MCF 10A (cell line): ENCODE data around the gene AMZ1. TPM values are rescaled to one million over a fixed set of nuclear protein-coding genes. Genes with fewer than 3 reads are reported as not detected.

Experiments
- BruUV-seq: library from RNA; stranded (reverse); fragments of 400-500 nt; replicated peaks from 2 replicates; lab custom pipeline; 2021; lab: Mats Ljungman, UMichigan
- CTCF ChIA-PET: fragments of 300-600 bp; sonication (Branson Sonifier 250); formaldehyde crosslinking; extraction: SDS; loops from one replicate; lab custom pipeline; 2021; ENCODE audit warnings: antibody characterized with exemption, inconsistent platforms; lab: Yijun Ruan, JAX
- POLR2A ChIA-PET: fragments of 300-600, 350-650 bp; sonication (Branson Sonifier 250); formaldehyde crosslinking; extraction: SDS; loops from one replicate; lab custom pipeline; 2020; ENCODE audit warnings: antibody characterized with exemption, inconsistent platforms; lab: Yijun Ruan, JAX
- DNase-seq: peaks from one replicate; pipeline ENCODE4 v3.0.0-alpha.2; 2018; ENCODE audit not compliant: unreplicated experiment
- H3K27ac Mint-ChIP-seq: one replicate; pipeline ENCODE4 v1.8.0; 2022; ENCODE audit warnings: mild to moderate bottlenecking, low read depth, mixed read lengths; ENCODE audit not compliant: unreplicated experiment
- H3K27me3 Mint-ChIP-seq: one replicate; pipeline ENCODE4 v1.8.0; 2022; ENCODE audit warnings: mixed read lengths; ENCODE audit not compliant: insufficient read depth, unreplicated experiment
- H3K36me3 Mint-ChIP-seq: one replicate; pipeline ENCODE4 v1.8.0; 2022; ENCODE audit warnings: mild to moderate bottlenecking, moderate library complexity, mixed read lengths; ENCODE audit not compliant: insufficient read depth, unreplicated experiment
- H3K4me1 Mint-ChIP-seq: one replicate; pipeline ENCODE4 v1.8.0; 2022; ENCODE audit warnings: mixed read lengths; ENCODE audit not compliant: insufficient read depth, unreplicated experiment
- H3K4me3 Mint-ChIP-seq: one replicate; pipeline ENCODE4 v1.8.0; 2022; ENCODE audit warnings: mild to moderate bottlenecking, moderate library complexity, mixed read lengths; ENCODE audit not compliant: unreplicated experiment
- H3K9me3 Mint-ChIP-seq: one replicate; pipeline ENCODE4 v1.8.0; 2022; ENCODE audit warnings: mixed read lengths; ENCODE audit not compliant: unreplicated experiment
- CTCF ChIP-seq: fragments of 200-600 bp; IDR thresholded peaks from one replicate; pipeline ENCODE4 v1.8.0; 2022; ENCODE audit warnings: antibody characterized with exemption, mild to moderate bottlenecking; ENCODE audit not compliant: unreplicated experiment
- intact Hi-C: fragments of 100-400 bp; cut with micrococcal nuclease; formaldehyde crosslinking; loops from 2 replicates; pipeline ENCODE4 v1.14.1; 2022
- total RNA-seq: library from RNA; stranded (reverse); gene quantifications from 2 replicates; pipeline ENCODE4 v1.2.3, GENCODE V29; 2022

The AMZ1 gene
- total RNA-seq, 1 experiment from 2014 or later: not detected

GRCh38 chr7:2657920-2658671, 29.9 kb upstream of the AMZ1 start:
- no peak for TF ChIP-seq CTCF
- ChIA-PET CTCF (interaction anchor here (0.5 to 0.8 kb wide), 2 partner anchors 22 to 174 kb away, joined by 3 to 4 read pairs; no protein-coding TSS in a partner anchor), POLR2A (no interaction called here)
- no TSS peak for BruUV-seq
- Mint-ChIP-seq H3K27ac (no peak overlapping the region), H3K36me3 (peaks cover 5% of the 10 kb centered on the region), H3K4me1 (no peaks in the 10 kb centered on the region), H3K4me3 (no peak overlapping the region), H3K27me3 (no peaks in the 10 kb centered on the region), H3K9me3 (no peaks in the 10 kb centered on the region)
- no peak for DNase-seq
- intact Hi-C loops: no loop called here

- H3K36me3 Mint-ChIP-seq: peaks cover 5% of the 10 kb centered on the region
- DNase-seq: no peak
- H3K27me3 Mint-ChIP-seq: no peaks in the 10 kb centered on the region
- no peak for TF ChIP-seq CTCF
- no peaks in the 10 kb centered on the region for H3K9me3 Mint-ChIP-seq
- POLR2A ChIA-PET: interaction anchor here (0.7 kb wide), 1 partner anchor 37 kb away, joined by 4 read pairs; no protein-coding TSS in a partner anchor
- intact Hi-C loops: no loop called here
- no peak overlapping the region for H3K27ac Mint-ChIP-seq
- no peak overlapping the region for H3K4me3 Mint-ChIP-seq
- CTCF ChIA-PET: interaction anchor here (0.7 to 1.1 kb wide), 2 partner anchors 12 to 190 kb away, joined by 3 read pairs; no protein-coding TSS in a partner anchor
- H3K4me1 Mint-ChIP-seq: no peaks in the 10 kb centered on the region
- no TSS peak for BruUV-seq
Observed at GRCh38 chr7:2658941-2659340, 29.1 kb upstream of the AMZ1 start.

- no peak for TF ChIP-seq CTCF
- H3K4me1 Mint-ChIP-seq: no peaks in the 10 kb centered on the region
- H3K27me3 Mint-ChIP-seq: no peaks in the 10 kb centered on the region
- ChIA-PET POLR2A (no interaction called here), CTCF (interaction anchor here (0.7 to 1.1 kb wide), 2 partner anchors 11 to 308 kb away, joined by 3 read pairs; no protein-coding TSS in a partner anchor)
- no TSS peak for BruUV-seq
- intact Hi-C loops: no loop called here
- DNase-seq: no peak
- no peaks in the 10 kb centered on the region for H3K9me3 Mint-ChIP-seq
- no peak overlapping the region for H3K4me3 Mint-ChIP-seq
- H3K27ac Mint-ChIP-seq: no peak overlapping the region
- peaks cover 5% of the 10 kb centered on the region for H3K36me3 Mint-ChIP-seq
Observed at GRCh38 chr7:2659556-2660358, 28.2 kb upstream of the AMZ1 start.
